CD8-positive, alpha-beta memory T cell (primary cell): ENCODE results near the gene BCL2L1. TPM values are rescaled to one million over a fixed set of nuclear protein-coding genes. Genes with fewer than 3 reads are reported as not detected.
"Not testable (repeated sequence)": the region's sequence is repeated elsewhere in the genome, so short reads cannot be mapped to it uniquely, and the experiment has no call there.

Experiments
- CTCF ChIA-PET: fragments of 350-600 bp; sonication (Branson Sonifier 250); formaldehyde crosslinking; loops from one replicate; lab custom pipeline; 2021; ENCODE audit warnings: antibody characterized with exemption; lab: Charles Lee
- POLR2A ChIA-PET: fragments of 350-600 bp; sonication (Branson Sonifier 250); formaldehyde crosslinking; loops from one replicate; lab custom pipeline; 2021; ENCODE audit warnings: antibody characterized with exemption; lab: Charles Lee
- DNase-seq, 5 donors: peaks; one replicate each; pipeline versions ENCODE4 v3.0.0 to v3.0.0-alpha.2; 2020 to 2022; ENCODE audit warnings: mixed read lengths in 1 of 5
- H3K27ac ChIP-seq: one replicate; pipeline ENCODE4 v1.7.0; 2013; ENCODE audit warnings: low read depth, mild to moderate bottlenecking, low read length, moderate library complexity
- H3K27me3 ChIP-seq: 2 replicates; pipeline ENCODE4 v1.7.0; 2013; ENCODE audit warnings: low read length, mild to moderate bottlenecking; ENCODE audit not compliant: insufficient read depth, poor library complexity, severe bottlenecking
- H3K36me3 ChIP-seq: 2 replicates; pipeline ENCODE4 v1.7.0; 2013; ENCODE audit warnings: mild to moderate bottlenecking, low read length, moderate library complexity; ENCODE audit not compliant: insufficient read depth
- H3K4me1 ChIP-seq: 2 replicates; pipeline ENCODE4 v1.7.0; 2013; ENCODE audit warnings: mild to moderate bottlenecking, low read length, moderate library complexity; ENCODE audit not compliant: insufficient read depth
- H3K4me3 ChIP-seq: 2 replicates; pipeline ENCODE4 v1.7.0; 2013; ENCODE audit warnings: mild to moderate bottlenecking, low read length
- H3K9me3 ChIP-seq: 2 replicates; pipeline ENCODE4 v1.7.0; 2013; ENCODE audit warnings: mild to moderate bottlenecking, low read length
- H3K27ac Mint-ChIP-seq, 8 donors: one replicate each; pipeline ENCODE4 v1.8.0; 2020 to 2021; ENCODE audit warnings: mixed read lengths in 8 of 8, mild to moderate bottlenecking in 6 of 8, inconsistent platforms in 3 of 8, moderate library complexity in 3 of 8
- H3K27me3 Mint-ChIP-seq, 2 donors: one replicate each; pipeline ENCODE4 v1.8.0; 2020 to 2021; ENCODE audit warnings: mixed read lengths in 2 of 2, mild to moderate bottlenecking in 1 of 2, moderate library complexity in 1 of 2
- H3K36me3 Mint-ChIP-seq, 3 donors: one replicate each; pipeline ENCODE4 v1.8.0; 2020 to 2021; ENCODE audit warnings: mixed read lengths in 3 of 3, inconsistent platforms in 1 of 3, mild to moderate bottlenecking in 1 of 3
- H3K4me1 Mint-ChIP-seq, 3 donors: one replicate each; pipeline ENCODE4 v1.8.0; 2020 to 2021; ENCODE audit warnings: mixed read lengths in 3 of 3, inconsistent platforms in 1 of 3, mild to moderate bottlenecking in 1 of 3
- H3K4me3 Mint-ChIP-seq, 7 donors: one replicate each; pipeline ENCODE4 v1.8.0; 2020 to 2021; ENCODE audit warnings: mixed read lengths in 7 of 7, mild to moderate bottlenecking in 6 of 7, moderate library complexity in 4 of 7, inconsistent platforms in 2 of 7
- H3K9me3 Mint-ChIP-seq, 5 donors: one replicate each; pipeline ENCODE4 v1.8.0; 2020 to 2022; ENCODE audit warnings: mixed read lengths in 5 of 5, mild to moderate bottlenecking in 3 of 5, moderate library complexity in 2 of 5, inconsistent platforms in 1 of 5
- polyA plus RNA-seq: library from polyadenylated mRNA; unstranded; fragments of 300-500 nt; fragmentation: Illumina TruSeq; gene quantifications from one replicate; pipeline ENCODE4 v1.2.3, GENCODE V29; 2021
- total RNA-seq, 2 experiments: library from RNA; stranded (reverse); gene quantifications; one replicate each; pipeline ENCODE4 v1.2.3, GENCODE V29; 2021

Gene BCL2L1
- total and polyA plus RNA-seq, 3 experiments from 2014 or later: 32.1 to 328 (median 328) TPM

GRCh38 chr20:31632548-31633338, 89.9 kb downstream of the BCL2L1 start:
- no peaks in the 10 kb centered on the region for H3K4me1 Mint-ChIP-seq
- H3K27me3 Mint-ChIP-seq: no peaks in the 10 kb centered on the region
- no peak overlapping the region for H3K27ac Mint-ChIP-seq
- H3K36me3 Mint-ChIP-seq: no peaks in the 10 kb centered on the region
- Histone ChIP-seq H3K9me3 (no peaks in the 10 kb centered on the region), H3K36me3 (no peaks in the 10 kb centered on the region), H3K27me3 (no peaks in the 10 kb centered on the region), H3K27ac (no peak overlapping the region), H3K4me3 (no peak overlapping the region), H3K4me1 (no peaks in the 10 kb centered on the region)
- CTCF ChIA-PET: interaction anchor here (1.7 to 4.2 kb wide), 2 partner anchors 20 to 92 kb away, joined by 6 to 31 read pairs; no protein-coding TSS in a partner anchor
- no peak for DNase-seq
- H3K9me3 Mint-ChIP-seq: no peaks in the 10 kb centered on the region
- POLR2A ChIA-PET: no interaction called here
- no peak overlapping the region for H3K4me3 Mint-ChIP-seq

GRCh38 chr20:31630187-31630790, 92.4 kb downstream of the BCL2L1 start:
- Histone ChIP-seq H3K27me3 (no peaks in the 10 kb centered on the region), H3K4me1 (no peaks in the 10 kb centered on the region), H3K9me3 (no peaks in the 10 kb centered on the region), H3K4me3 (no peak overlapping the region), H3K27ac (no peak overlapping the region), H3K36me3 (no peaks in the 10 kb centered on the region)
- no peaks in the 10 kb centered on the region for H3K27me3 Mint-ChIP-seq
- no peaks in the 10 kb centered on the region for H3K36me3 Mint-ChIP-seq
- no peak overlapping the region for H3K4me3 Mint-ChIP-seq
- ChIA-PET CTCF (interaction anchor here (1.0 kb wide), 1 partner anchor 18 kb away, joined by 3 read pairs; no protein-coding TSS in a partner anchor), POLR2A (interaction anchor here (0.7 kb wide), 1 partner anchor 63 kb away, joined by 5 read pairs; no protein-coding TSS in a partner anchor)
- DNase-seq: no peak
- no peaks in the 10 kb centered on the region for H3K9me3 Mint-ChIP-seq
- H3K27ac Mint-ChIP-seq: no peak overlapping the region
- H3K4me1 Mint-ChIP-seq: no peaks in the 10 kb centered on the region

- H3K4me1 Mint-ChIP-seq, CTCF ChIA-PET, H3K4me3 Mint-ChIP-seq, H3K36me3 Mint-ChIP-seq, H3K4me1 ChIP-seq, POLR2A ChIA-PET, H3K4me3 ChIP-seq, H3K27me3 Mint-ChIP-seq, H3K27ac ChIP-seq, H3K36me3 ChIP-seq, H3K9me3 Mint-ChIP-seq, H3K27me3 ChIP-seq, DNase-seq, H3K9me3 ChIP-seq, H3K27ac Mint-ChIP-seq: not testable (repeated sequence)
Observed at GRCh38 chr20:31628057-31628456, 94.6 kb downstream of the BCL2L1 start.

- H3K27ac ChIP-seq, H3K9me3 Mint-ChIP-seq, H3K9me3 ChIP-seq, H3K4me3 Mint-ChIP-seq, H3K27me3 ChIP-seq, H3K27ac Mint-ChIP-seq, H3K36me3 Mint-ChIP-seq, POLR2A ChIA-PET, H3K27me3 Mint-ChIP-seq, H3K4me1 Mint-ChIP-seq, H3K4me3 ChIP-seq, CTCF ChIA-PET, H3K36me3 ChIP-seq, DNase-seq, H3K4me1 ChIP-seq: not testable (repeated sequence)
Observed at GRCh38 chr20:31626534-31626933, 96.1 kb downstream of the BCL2L1 start.

- H3K36me3 Mint-ChIP-seq, H3K4me1 ChIP-seq, POLR2A ChIA-PET, H3K27ac ChIP-seq, H3K4me3 Mint-ChIP-seq, CTCF ChIA-PET, H3K4me1 Mint-ChIP-seq, H3K27me3 ChIP-seq, H3K27ac Mint-ChIP-seq, H3K9me3 ChIP-seq, H3K9me3 Mint-ChIP-seq, H3K36me3 ChIP-seq, DNase-seq, H3K4me3 ChIP-seq: not testable (repeated sequence)
- H3K27me3 Mint-ChIP-seq: peaks cover 1 to 13% of the 10 kb centered on the region in 2 donors
Observed at GRCh38 chr20:31623123-31623505, 99.6 kb downstream of the BCL2L1 start.

GRCh38 chr20:31620246-31620645, 102.4 kb downstream of the BCL2L1 start:
- Histone ChIP-seq H3K9me3 (no peaks in the 10 kb centered on the region), H3K27ac (no peak overlapping the region), H3K27me3 (no peaks in the 10 kb centered on the region), H3K4me3 (no peak overlapping the region), H3K36me3 (no peaks in the 10 kb centered on the region), H3K4me1 (no peaks in the 10 kb centered on the region)
- Mint-ChIP-seq H3K27ac (no peak overlapping the region), H3K36me3 (no peaks in the 10 kb centered on the region), H3K4me3 (no peak overlapping the region), H3K4me1 (no peaks in the 10 kb centered on the region), H3K9me3 (no peaks in the 10 kb centered on the region), H3K27me3 (peaks cover 6 to 24% of the 10 kb centered on the region in 2 donors)
- ChIA-PET CTCF (interaction anchor here (0.9 kb wide), 1 partner anchor 61 kb away, joined by 3 read pairs; no protein-coding TSS in a partner anchor), POLR2A (no interaction called here)
- DNase-seq: no peak

- Mint-ChIP-seq H3K4me3 (no peak overlapping the region), H3K4me1 (peaks cover 0 to 4% (median 0%) of the 10 kb centered on the region in 3 donors), H3K36me3 (no peaks in the 10 kb centered on the region), H3K9me3 (no peaks in the 10 kb centered on the region), H3K27me3 (peaks cover 8 to 24% of the 10 kb centered on the region in 2 donors), H3K27ac (no peak overlapping the region)
- CTCF ChIA-PET: interaction anchor here (23.1 kb wide), 1 partner anchor 52 kb away, joined by 887 read pairs; no protein-coding TSS in a partner anchor
- POLR2A ChIA-PET: no interaction called here
- Histone ChIP-seq H3K36me3 (no peaks in the 10 kb centered on the region), H3K27me3 (no peaks in the 10 kb centered on the region), H3K4me1 (no peaks in the 10 kb centered on the region), H3K9me3 (no peaks in the 10 kb centered on the region), H3K27ac (no peak overlapping the region), H3K4me3 (no peak overlapping the region)
- no peak for DNase-seq
Observed at GRCh38 chr20:31617432-31618104, 105.1 kb downstream of the BCL2L1 start.

GRCh38 chr20:31615416-31615815, 107.3 kb downstream of the BCL2L1 start:
- Histone ChIP-seq H3K4me1 (no peaks in the 10 kb centered on the region), H3K27me3 (no peaks in the 10 kb centered on the region), H3K36me3 (no peaks in the 10 kb centered on the region), H3K9me3 (no peaks in the 10 kb centered on the region), H3K4me3 (no peak overlapping the region), H3K27ac (no peak overlapping the region)
- ChIA-PET CTCF (interaction anchor here (23.1 kb wide), 1 partner anchor 50 kb away, joined by 887 read pairs; no protein-coding TSS in a partner anchor), POLR2A (no interaction called here)
- H3K4me3 Mint-ChIP-seq: no peak overlapping the region
- peaks cover 8 to 29% of the 10 kb centered on the region in 2 donors for H3K27me3 Mint-ChIP-seq
- H3K4me1 Mint-ChIP-seq: peaks cover 0 to 4% (median 0%) of the 10 kb centered on the region in 3 donors
- no peaks in the 10 kb centered on the region for H3K9me3 Mint-ChIP-seq
- DNase-seq: no peak
- H3K27ac Mint-ChIP-seq: no peak overlapping the region
- H3K36me3 Mint-ChIP-seq: no peaks in the 10 kb centered on the region
